H1 (cell line): ENCODE results near the gene PRKCH. TPM values are rescaled to one million over a fixed set of nuclear protein-coding genes. Genes with fewer than 3 reads are reported as not detected.

Experiments
- CTCF ChIP-seq, 3 experiments: IDR thresholded peaks; 1 replicate in 2 of 3; 2 replicates in 1 of 3; pipeline versions ENCODE4 v1.5.1 to v1.6.1; 2011; ENCODE audit warnings: low read length in 3 of 3, mild to moderate bottlenecking in 3 of 3, inconsistent platforms in 2 of 3, low read depth in 1 of 3, moderate library complexity in 1 of 3; ENCODE audit not compliant: insufficient read depth in 1 of 3; ENCODE audit errors: control extremely low read depth in 1 of 3
- E2F6 ChIP-seq: IDR thresholded peaks from 2 replicates; pipeline ENCODE4 v1.6.1; 2012; ENCODE audit warnings: inconsistent platforms
- TBP ChIP-seq: IDR thresholded peaks from 2 replicates; pipeline ENCODE4 v1.6.1; 2011; ENCODE audit warnings: low read depth, low read length, improper control_type of control experiment
- USF2 ChIP-seq: IDR thresholded peaks from 2 replicates; pipeline ENCODE4 v1.6.1; 2011; ENCODE audit warnings: low read length, improper control_type of control experiment
- polyA plus RNA-seq, 7 experiments: library from polyadenylated mRNA; depleted of rRNA in 3 of 7; stranded (reverse) in 5 of 7; unstranded in 2 of 7; fragments of >200 nt in 5 of 7; fragments of 200-250 nt in 2 of 7; gene quantifications; 1 replicate in 5 of 7; 2 replicates in 1 of 7; 4 replicates in 1 of 7; pipeline versions ENCODE4 v1.2.1 to v1.2.3, GENCODE V29; 2011 to 2013; ENCODE audit warnings: missing spikeins in 2 of 7, mixed read lengths in 2 of 7
- total RNA-seq: library from RNA; stranded (reverse); fragmentation: NEBNext Ultra II Directional; extraction: Animal tissue kit (Norgen Biotek cat#: 25700); gene quantifications from 2 replicates; pipeline ENCODE4 v1.2.1, GENCODE V29; 2021

The PRKCH gene
- total and polyA plus RNA-seq, 2 of the 8 experiments (the other 6 are each of a cell fraction or from before 2014, with no cell fraction given), result 6.4 to 7.0 TPM

GRCh38 chr14:61523751-61524150 is 202.4 kb downstream of the PRKCH start (continued):
- TF ChIP-seq TBP (no peak), CTCF (IDR thresholded peaks at IDR 0.05; ENCODE audit: control extremely low read depth in 1 of 3, insufficient read depth in 1 of 3, low read depth in 1 of 3, low read length in 3 of 3) (no peak), USF2 (no peak), E2F6 (no peak)
